Transverse colon (tissue), 4 donors: ENCODE results near the gene CENPA.

ENCODE experiments used
- POLR2A ChIP-seq: fragments of 450-650 bp; IDR thresholded peaks from one replicate; pipeline ENCODE4 v1.6.1; 2016; ENCODE audit warnings: antibody characterized with exemption, mild to moderate bottlenecking, moderate library complexity
- POLR2AphosphoS5 ChIP-seq, 3 donors: sonication (generic); formaldehyde crosslinking; IDR thresholded peaks; one replicate each; pipeline ENCODE4 v1.6.1; 2016; ENCODE audit warnings: antibody characterized with exemption in 3 of 3
- TF ChIP-seq, protein P1 (sequence below), 5 experiments: fragments of 200-600 bp in 3 of 5; fragments of 450-650 bp in 2 of 5; sonication (generic) in 3 of 5; IDR thresholded peaks; 1 replicate in 2 of 5; 2 replicates in 3 of 5; pipeline ENCODE4 v1.5.1; 2016 to 2017; ENCODE audit warnings: antibody characterized with exemption in 5 of 5, inconsistent platforms in 3 of 5, mild to moderate bottlenecking in 2 of 5, moderate library complexity in 1 of 5

- TF ChIP-seq, protein P1, sequence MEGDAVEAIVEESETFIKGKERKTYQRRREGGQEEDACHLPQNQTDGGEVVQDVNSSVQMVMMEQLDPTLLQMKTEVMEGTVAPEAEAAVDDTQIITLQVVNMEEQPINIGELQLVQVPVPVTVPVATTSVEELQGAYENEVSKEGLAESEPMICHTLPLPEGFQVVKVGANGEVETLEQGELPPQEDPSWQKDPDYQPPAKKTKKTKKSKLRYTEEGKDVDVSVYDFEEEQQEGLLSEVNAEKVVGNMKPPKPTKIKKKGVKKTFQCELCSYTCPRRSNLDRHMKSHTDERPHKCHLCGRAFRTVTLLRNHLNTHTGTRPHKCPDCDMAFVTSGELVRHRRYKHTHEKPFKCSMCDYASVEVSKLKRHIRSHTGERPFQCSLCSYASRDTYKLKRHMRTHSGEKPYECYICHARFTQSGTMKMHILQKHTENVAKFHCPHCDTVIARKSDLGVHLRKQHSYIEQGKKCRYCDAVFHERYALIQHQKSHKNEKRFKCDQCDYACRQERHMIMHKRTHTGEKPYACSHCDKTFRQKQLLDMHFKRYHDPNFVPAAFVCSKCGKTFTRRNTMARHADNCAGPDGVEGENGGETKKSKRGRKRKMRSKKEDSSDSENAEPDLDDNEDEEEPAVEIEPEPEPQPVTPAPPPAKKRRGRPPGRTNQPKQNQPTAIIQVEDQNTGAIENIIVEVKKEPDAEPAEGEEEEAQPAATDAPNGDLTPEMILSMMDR (IDR thresholded peaks at IDR 0.05), result no peak
- no peak for TF ChIP-seq POLR2AphosphoS5 (IDR thresholded peaks at IDR 0.05)
- no peak for TF ChIP-seq POLR2A
Observed at GRCh38 chr2:26822877-26823276, 37.0 kb downstream of the CENPA start.
